ENCODE results near the gene KCNJ6. TPM values are rescaled to one million over a fixed set of nuclear protein-coding genes. Genes with fewer than 3 reads are reported as not detected.

Gene KCNJ6
- total RNA-seq, 1 experiment from 2014 or later: 1.2 TPM

GRCh38 chr21:37780991-37781983, 135.0 kb downstream of the KCNJ6 start:
- H2BK5ac ChIP-seq (ENCODE audit: insufficient read length, low read length): no peak overlapping the region
- H3K9ac ChIP-seq (ENCODE audit: extremely low read depth, insufficient read length, low read length): no peak overlapping the region
- no peak overlapping the region for H3K27ac ChIP-seq (ENCODE audit: insufficient read length, low read depth, low read length)
- no peaks in the 10 kb centered on the region for H3K79me1 ChIP-seq (ENCODE audit: insufficient read depth, low read depth, low read length, poor library complexity, severe bottlenecking)
- H3K56ac ChIP-seq (ENCODE audit: insufficient read length, low read depth, low read length): no peak overlapping the region
- Mint-ChIP-seq H3K27me3 (ENCODE audit: low read depth) (peaks cover 4% of the 10 kb centered on the region), H3K27ac (no peak overlapping the region), H3K9me3 (peaks cover 14 to 21% of the 10 kb centered on the region in 2 experiments), H3K4me1 (no peaks in the 10 kb centered on the region), H3K4me3 (no peak overlapping the region), H3K36me3 (ENCODE audit: insufficient read depth in 1 of 3, low read depth in 3 of 3) (peaks cover 0 to 22% (median 7%) of the 10 kb centered on the region in 3 experiments; a peak in 5 of 7 replicates)
- H3K79me2 ChIP-seq (ENCODE audit: insufficient read depth, low read length): no peaks in the 10 kb centered on the region
- no peak overlapping the region for H2AFZ ChIP-seq (ENCODE audit: low read length)
- no peaks in the 10 kb centered on the region for H3K27me3 ChIP-seq (ENCODE audit: insufficient read depth, low read length)
- no peak overlapping the region for H2AK5ac ChIP-seq (ENCODE audit: insufficient read length, low read length)
- H3K18ac ChIP-seq (ENCODE audit: insufficient read length, low read depth, low read length): no peak overlapping the region
- WGBS (ENCODE audit: extremely low coverage, insufficient read length, low lambda C conversion rate): no CpG with 5 or more reads among the region's 15 CpGs
- no peaks in the 10 kb centered on the region for H4K20me1 ChIP-seq (ENCODE audit: control insufficient read depth, insufficient read depth, insufficient read length)
- TF ChIP-seq CTCF (conservative IDR thresholded peaks at IDR 0.05): no peak
- no peaks in the 10 kb centered on the region for H3K23me2 ChIP-seq (ENCODE audit: insufficient read length, low read depth, low read length, poor library complexity, severe bottlenecking)
- no peak for DNase-seq
- no peak overlapping the region for H4K8ac ChIP-seq (replicated peaks; ENCODE audit: insufficient read length, low read depth, low read length)
- H4K5ac ChIP-seq (ENCODE audit: insufficient read length, low read depth, low read length): no peak overlapping the region
- no peak overlapping the region for H3K14ac ChIP-seq (ENCODE audit: insufficient read depth, low read length)
- no peak overlapping the region for H4K91ac ChIP-seq (ENCODE audit: insufficient read length, low read depth, low read length)
- no peak overlapping the region for H3K4ac ChIP-seq (ENCODE audit: low read depth, low read length)
- H3K9me3 ChIP-seq (ENCODE audit: control insufficient read depth, low read depth, low read length): no peaks in the 10 kb centered on the region
- no peak overlapping the region for H3K4me2 ChIP-seq (ENCODE audit: insufficient read depth, insufficient read length, low read length)
- H2BK20ac ChIP-seq (ENCODE audit: low read depth, low read length, poor library complexity, severe bottlenecking): no peak overlapping the region
- no peak overlapping the region for H3T11ph ChIP-seq (ENCODE audit: low read length)
- H2BK120ac ChIP-seq (ENCODE audit: low read depth, low read length, poor library complexity, severe bottlenecking): no peak overlapping the region
- H2BK15ac ChIP-seq (ENCODE audit: low read depth, low read length): no peak overlapping the region
- no peaks in the 10 kb centered on the region for H3K4me1 ChIP-seq (ENCODE audit: insufficient read depth, low read length)
- H3K23ac ChIP-seq (ENCODE audit: insufficient read length, low read depth, low read length): no peak overlapping the region
- no peak overlapping the region for H2BK12ac ChIP-seq (ENCODE audit: insufficient read length, low read depth, low read length)

All from H9 (cell line).